GM12878 (cell line): ENCODE data around the gene SRPRB.

Experiments used
- TCF7 ChIP-seq: IDR thresholded peaks from 2 replicates; pipeline ENCODE4 v1.6.1; 2014; ENCODE audit warnings: antibody characterized with exemption, borderline replicate concordance
- ZBTB40 ChIP-seq: fragments of 450-650 bp; IDR thresholded peaks from 2 replicates; pipeline ENCODE4 v1.6.1; 2016; ENCODE audit warnings: mild to moderate bottlenecking, moderate library complexity, borderline replicate concordance
- ZNF217 ChIP-seq: fragments of 450-650 bp; IDR thresholded peaks from 2 replicates; pipeline ENCODE4 v1.6.1; 2017; ENCODE audit warnings: antibody characterized with exemption, mild to moderate bottlenecking
- TF ChIP-seq, protein P1 (sequence below), 3 experiments: IDR thresholded peaks in 2 of 3; conservative IDR thresholded peaks in 1 of 3; 2 replicates each; pipeline ENCODE4 v1.5.1; 2011; ENCODE audit warnings: low read depth in 3 of 3, low read length in 3 of 3, mild to moderate bottlenecking in 3 of 3, control low read depth in 2 of 3, moderate library complexity in 2 of 3, inconsistent platforms in 1 of 3, mixed read lengths in 1 of 3; ENCODE audit not compliant: control insufficient read depth in 2 of 3, insufficient read depth in 1 of 3; ENCODE audit errors: extremely low read depth in 1 of 3

- TF ChIP-seq ZNF217, result no peak
- TF ChIP-seq ZBTB40, result no peak
- TF ChIP-seq, protein P1, sequence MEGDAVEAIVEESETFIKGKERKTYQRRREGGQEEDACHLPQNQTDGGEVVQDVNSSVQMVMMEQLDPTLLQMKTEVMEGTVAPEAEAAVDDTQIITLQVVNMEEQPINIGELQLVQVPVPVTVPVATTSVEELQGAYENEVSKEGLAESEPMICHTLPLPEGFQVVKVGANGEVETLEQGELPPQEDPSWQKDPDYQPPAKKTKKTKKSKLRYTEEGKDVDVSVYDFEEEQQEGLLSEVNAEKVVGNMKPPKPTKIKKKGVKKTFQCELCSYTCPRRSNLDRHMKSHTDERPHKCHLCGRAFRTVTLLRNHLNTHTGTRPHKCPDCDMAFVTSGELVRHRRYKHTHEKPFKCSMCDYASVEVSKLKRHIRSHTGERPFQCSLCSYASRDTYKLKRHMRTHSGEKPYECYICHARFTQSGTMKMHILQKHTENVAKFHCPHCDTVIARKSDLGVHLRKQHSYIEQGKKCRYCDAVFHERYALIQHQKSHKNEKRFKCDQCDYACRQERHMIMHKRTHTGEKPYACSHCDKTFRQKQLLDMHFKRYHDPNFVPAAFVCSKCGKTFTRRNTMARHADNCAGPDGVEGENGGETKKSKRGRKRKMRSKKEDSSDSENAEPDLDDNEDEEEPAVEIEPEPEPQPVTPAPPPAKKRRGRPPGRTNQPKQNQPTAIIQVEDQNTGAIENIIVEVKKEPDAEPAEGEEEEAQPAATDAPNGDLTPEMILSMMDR (IDR thresholded peaks at IDR 0.05 in 2 of 3, conservative IDR thresholded peaks at IDR 0.05 in 1 of 3; ENCODE audit: control insufficient read depth in 2 of 3, extremely low read depth in 1 of 3, insufficient read depth in 1 of 3, low read depth in 3 of 3, low read length in 3 of 3), result no peak
- no peak for TF ChIP-seq TCF7
Observed at GRCh38 chr3:133860519-133860918, 54.9 kb downstream of the SRPRB start.
